Brain pericyte (primary cell): Measurements from ENCODE around the gene TNFAIP3.
"Not testable (repeated sequence)": the region's sequence is repeated elsewhere in the genome, so short reads cannot be mapped to it uniquely, and the experiment has no call there.

Experiments
- DNase-seq: peaks from one replicate; pipeline ENCODE4 v3.0.0-alpha.2; 2012; ENCODE audit warnings: low read depth, low spot score

The TNFAIP3 gene

GRCh38 chr6:137878029-137878428, 11.0 kb downstream of the TNFAIP3 start:
- DNase-seq: no peak

DNA sequence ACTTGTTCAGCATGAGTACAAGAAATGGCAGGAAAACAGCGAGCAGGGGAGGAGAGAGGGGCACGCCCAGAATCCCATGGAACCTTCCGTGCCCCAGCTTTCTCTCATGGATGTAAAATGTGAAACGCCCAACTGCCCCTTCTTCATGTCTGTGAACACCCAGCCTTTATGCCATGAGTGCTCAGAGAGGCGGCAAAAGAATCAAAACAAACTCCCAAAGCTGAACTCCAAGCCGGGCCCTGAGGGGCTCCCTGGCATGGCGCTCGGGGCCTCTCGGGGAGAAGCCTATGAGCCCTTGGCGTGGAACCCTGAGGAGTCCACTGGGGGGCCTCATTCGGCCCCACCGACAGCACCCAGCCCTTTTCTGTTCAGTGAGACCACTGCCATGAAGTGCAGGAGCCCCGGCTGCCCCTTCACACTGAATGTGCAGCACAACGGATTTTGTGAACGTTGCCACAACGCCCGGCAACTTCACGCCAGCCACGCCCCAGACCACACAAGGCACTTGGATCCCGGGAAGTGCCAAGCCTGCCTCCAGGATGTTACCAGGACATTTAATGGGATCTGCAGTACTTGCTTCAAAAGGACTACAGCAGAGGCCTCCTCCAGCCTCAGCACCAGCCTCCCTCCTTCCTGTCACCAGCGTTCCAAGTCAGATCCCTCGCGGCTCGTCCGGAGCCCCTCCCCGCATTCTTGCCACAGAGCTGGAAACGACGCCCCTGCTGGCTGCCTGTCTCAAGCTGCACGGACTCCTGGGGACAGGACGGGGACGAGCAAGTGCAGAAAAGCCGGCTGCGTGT, 11.6 kb downstream of the TNFAIP3 start:
- no peak for DNase-seq

DNA sequence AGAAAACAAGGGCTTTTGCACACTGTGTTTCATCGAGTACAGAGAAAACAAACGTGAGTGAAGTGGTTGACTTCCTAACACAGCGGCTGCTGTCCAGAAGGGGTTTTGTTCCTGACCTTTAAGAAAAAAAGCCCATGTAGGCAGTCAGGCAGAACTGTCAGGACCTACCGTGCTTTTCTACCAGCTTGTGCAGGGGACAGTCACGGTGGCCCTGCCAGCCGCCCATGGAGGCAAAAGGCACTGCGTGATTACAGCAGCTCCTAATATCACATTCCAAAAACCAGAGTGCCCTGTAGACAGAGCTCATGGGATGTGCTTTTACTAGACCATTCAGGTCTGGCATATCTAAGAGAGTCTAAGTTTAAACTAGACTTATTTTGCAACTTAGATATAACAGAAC, 12.2 kb downstream of the TNFAIP3 start:
- no peak for DNase-seq

GRCh38 chr6:137879885-137880745, 13.1 kb downstream of the TNFAIP3 start:
- DNase-seq: no peak

DNA sequence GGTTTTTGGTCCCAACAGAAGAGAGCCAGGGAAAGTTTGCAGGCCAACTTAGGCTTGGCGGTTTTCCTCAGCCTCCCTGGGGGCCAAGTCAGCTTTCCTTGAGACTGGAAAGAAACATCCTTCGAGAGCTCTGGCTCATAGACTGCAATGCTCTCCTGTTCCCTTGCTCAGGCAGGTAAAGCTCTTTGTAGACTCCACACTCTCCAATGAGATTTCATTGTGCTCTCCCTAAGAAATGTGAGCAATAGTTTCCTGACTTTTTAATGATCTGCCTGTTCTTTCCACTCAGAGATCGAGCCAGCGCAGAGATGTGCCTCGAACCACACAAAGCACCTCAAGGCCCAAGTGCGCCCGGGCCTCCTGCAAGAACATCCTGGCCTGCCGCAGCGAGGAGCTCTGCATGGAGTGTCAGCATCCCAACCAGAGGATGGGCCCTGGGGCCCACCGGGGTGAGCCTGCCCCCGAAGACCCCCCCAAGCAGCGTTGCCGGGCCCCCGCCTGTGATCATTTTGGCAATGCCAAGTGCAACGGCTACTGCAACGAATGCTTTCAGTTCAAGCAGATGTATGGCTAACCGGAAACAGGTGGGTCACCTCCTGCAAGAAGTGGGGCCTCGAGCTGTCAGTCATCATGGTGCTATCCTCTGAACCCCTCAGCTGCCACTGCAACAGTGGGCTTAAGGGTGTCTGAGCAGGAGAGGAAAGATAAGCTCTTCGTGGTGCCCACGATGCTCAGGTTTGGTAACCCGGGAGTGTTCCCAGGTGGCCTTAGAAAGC, 13.9 kb downstream of the TNFAIP3 start:
- DNase-seq: no peak

- DNase-seq: no peak
Observed at GRCh38 chr6:137881522-137881886, 14.4 kb downstream of the TNFAIP3 start.

GRCh38 chr6:137882225-137882961, 15.3 kb downstream of the TNFAIP3 start:
- no peak for DNase-seq

- DNase-seq: no peak
Observed at GRCh38 chr6:137883400-137884148, 16.5 kb downstream of the TNFAIP3 start.

GRCh38 chr6:137884149-137884909, 17.3 kb downstream of the TNFAIP3 start:
- no peak for DNase-seq

DNA sequence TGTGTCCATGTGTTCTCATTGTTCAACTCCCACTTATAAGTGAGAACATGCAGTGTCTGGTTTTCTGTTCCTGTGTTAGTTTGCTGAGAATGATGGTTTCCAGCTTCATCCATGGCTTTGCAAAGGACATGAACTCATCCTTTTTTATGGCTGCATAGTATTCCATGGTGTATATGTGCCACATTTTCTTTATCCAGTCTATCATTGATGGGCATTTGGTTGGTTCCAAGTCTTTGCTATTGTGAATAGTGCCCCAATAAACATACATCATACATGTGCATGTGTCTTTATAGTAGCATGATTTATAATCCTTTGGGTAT, 17.8 kb downstream of the TNFAIP3 start:
- DNase-seq: not testable (repeated sequence)

DNA sequence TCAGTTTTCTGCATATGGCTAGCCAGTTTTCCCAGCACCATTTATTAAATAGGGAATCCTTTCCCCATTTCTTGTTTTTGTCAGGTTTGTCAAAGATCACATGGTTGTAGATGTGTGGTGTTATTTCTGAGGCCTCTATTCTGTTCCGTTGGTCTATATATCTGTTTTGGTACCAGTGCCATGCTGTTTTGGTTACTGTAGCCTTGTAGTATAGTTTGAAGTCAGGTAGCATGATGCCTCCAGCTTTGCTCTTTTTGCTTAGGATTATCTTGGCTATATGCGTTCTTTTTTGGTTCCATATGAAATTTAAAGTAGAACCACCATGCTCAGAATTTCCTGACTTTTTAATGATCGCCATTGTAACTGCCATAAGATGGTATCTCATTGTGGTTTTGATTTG, 19.2 kb downstream of the TNFAIP3 start:
- not testable (repeated sequence) for DNase-seq

GRCh38 chr6:137890983-137891537, 24.0 kb downstream of the TNFAIP3 start:
- DNase-seq: no peak

- no peak for DNase-seq
Observed at GRCh38 chr6:137892271-137892708, 25.2 kb downstream of the TNFAIP3 start.

GRCh38 chr6:137893181-137893580, 26.1 kb downstream of the TNFAIP3 start:
- DNase-seq: no peak

GRCh38 chr6:137893726-137894125, 26.7 kb downstream of the TNFAIP3 start:
- DNase-seq: no peak

- DNase-seq: not testable (repeated sequence)
Observed at GRCh38 chr6:137894378-137894777, 27.3 kb downstream of the TNFAIP3 start.

DNA sequence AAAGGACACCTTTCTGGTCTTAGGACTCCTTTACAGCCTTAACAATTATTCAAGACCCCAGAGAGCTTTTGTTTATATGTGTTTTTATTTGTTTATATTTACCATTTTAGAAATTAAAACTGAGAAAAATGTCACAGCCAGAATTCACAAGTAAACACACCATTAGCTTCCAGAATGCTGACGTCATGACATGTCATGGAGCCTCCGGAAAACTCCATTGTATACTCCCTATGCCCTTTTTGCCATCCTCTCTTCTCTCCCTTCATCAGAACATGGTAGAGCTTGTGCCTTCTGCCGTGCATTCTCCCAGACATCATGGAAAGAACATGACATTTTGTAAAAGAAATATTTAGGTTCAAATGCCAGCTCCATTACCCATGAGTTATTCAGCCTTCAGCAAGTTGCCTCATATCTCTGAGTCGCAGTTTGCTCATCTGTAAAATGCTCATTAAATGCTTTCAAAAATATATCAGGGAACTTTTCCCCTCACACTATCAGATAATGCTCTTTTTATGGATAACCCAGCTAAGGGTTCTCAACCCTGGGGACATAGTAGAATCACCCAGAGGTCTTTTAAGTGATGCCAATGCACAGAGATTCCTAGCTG, 27.8 kb downstream of the TNFAIP3 start:
- no peak for DNase-seq

- no peak for DNase-seq
Observed at GRCh38 chr6:137896647-137897046, 29.6 kb downstream of the TNFAIP3 start.

DNA sequence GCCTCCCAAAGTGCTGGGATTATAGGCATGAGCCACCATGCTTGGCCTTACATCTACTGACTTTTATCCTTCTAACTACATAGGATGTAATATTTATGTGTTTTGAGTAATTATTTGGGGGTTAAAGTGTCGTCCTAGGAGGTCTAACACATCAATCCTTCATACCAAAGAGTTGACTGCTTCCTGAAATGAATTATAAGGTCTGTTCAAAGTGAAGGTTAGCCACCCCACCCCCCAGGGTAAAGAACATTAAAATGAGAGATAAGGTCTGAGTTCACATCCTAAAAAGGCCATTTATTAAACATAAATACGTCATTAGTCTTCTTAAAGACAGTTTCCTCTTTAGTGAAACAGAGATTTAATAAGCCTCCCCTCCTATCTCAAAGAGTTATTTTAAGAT, 33.8 kb downstream of the TNFAIP3 start:
- DNase-seq: no peak
